ENCODE measurements around the gene RGS19. TPM values are rescaled to one million over a fixed set of nuclear protein-coding genes. Genes with fewer than 3 reads are reported as not detected.

The RGS19 gene
- total and polyA plus RNA-seq, 7 donors: 2.0 to 5.7 (median 3.5) TPM

DNA sequence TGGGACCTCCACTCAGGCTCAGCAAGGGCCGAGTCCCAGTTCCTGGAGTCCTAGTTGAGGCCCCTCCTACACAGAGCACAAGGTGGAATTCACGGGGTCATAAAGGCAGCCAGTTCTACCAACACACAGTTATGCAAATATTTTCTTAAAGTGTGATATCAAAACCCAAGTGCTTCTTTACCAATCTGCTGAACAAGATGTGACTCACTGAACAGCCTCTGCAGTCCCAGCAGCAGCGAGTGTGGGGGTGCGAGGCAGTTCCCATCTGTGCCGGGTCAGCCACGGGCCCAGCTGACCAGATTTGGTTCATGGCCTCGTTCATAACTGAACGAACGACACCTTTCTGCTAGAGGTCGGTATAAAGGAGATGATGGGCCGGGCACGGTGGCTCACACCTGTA is 20.8 kb downstream of the RGS19 start:
- no peak overlapping the region for H3K4me3 ChIP-seq
- H3K4me1 ChIP-seq: no peaks in the 10 kb centered on the region
- DNase-seq (no peak), ATAC-seq (no peak)
- 81 to 82% (median 82%) methylated on average over 12 of the region's 12 CpGs for WGBS, 3 donors
- H3K27ac ChIP-seq: no peak overlapping the region
- no peaks in the 10 kb centered on the region for H3K36me3 ChIP-seq (ENCODE audit: insufficient read depth in 1 of 2, low read depth in 1 of 2)
- TF ChIP-seq, protein P1, sequence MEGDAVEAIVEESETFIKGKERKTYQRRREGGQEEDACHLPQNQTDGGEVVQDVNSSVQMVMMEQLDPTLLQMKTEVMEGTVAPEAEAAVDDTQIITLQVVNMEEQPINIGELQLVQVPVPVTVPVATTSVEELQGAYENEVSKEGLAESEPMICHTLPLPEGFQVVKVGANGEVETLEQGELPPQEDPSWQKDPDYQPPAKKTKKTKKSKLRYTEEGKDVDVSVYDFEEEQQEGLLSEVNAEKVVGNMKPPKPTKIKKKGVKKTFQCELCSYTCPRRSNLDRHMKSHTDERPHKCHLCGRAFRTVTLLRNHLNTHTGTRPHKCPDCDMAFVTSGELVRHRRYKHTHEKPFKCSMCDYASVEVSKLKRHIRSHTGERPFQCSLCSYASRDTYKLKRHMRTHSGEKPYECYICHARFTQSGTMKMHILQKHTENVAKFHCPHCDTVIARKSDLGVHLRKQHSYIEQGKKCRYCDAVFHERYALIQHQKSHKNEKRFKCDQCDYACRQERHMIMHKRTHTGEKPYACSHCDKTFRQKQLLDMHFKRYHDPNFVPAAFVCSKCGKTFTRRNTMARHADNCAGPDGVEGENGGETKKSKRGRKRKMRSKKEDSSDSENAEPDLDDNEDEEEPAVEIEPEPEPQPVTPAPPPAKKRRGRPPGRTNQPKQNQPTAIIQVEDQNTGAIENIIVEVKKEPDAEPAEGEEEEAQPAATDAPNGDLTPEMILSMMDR (IDR thresholded peaks at IDR 0.05): no peak
- H3K9me3 ChIP-seq: no peaks in the 10 kb centered on the region
- intact Hi-C loops (cut with DNase I): loop anchor here in 1 of 2 donors (2.0 kb wide), 1 partner anchor 78 kb away; the partner anchor contains the start of gene PRPF6
- no peaks in the 10 kb centered on the region for H3K27me3 ChIP-seq (ENCODE audit: insufficient read depth in 3 of 3, low read length in 2 of 3)

DNA sequence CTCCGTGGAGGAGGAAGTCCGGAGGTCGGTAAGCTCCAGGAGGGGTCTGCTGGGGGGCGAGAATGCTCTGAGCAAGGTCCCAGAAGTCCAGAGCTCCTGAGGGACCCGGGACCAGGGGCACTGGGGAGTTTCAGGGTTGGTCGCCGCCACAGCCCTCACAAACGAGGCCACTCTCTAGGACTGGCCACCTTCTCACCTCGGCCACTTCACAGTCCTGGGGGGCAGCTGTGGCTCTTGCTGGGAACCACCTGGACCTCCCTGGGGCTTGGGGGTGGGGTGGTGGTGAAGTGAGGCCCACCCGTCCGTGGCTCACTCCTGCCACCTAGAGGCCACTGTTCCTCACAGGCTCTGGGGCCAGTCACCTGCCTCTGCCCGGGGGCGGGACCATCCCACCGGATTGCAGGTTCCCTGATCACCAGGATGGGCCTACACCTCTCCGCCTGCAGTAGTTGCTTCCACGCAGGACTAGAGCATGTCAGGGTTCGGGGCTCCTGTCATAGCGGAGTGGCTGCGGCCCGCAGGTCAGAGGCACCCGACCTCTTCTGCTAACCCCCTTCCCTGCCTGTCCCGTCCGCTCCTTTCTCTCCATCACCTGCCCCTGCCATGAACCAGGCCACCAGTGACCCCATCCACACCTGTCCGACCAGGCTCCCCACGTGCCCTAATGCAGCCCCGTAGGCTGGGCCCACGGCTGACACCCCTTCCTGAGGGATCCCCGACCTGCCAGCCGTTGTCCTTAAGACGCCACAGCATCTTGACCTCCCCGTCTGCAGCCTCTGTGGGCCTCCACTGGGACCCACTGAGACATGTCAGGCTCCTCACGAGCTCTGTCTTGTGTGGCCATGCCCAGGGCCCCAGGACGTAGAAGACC is 21.5 kb downstream of the RGS19 start:
- TF ChIP-seq, protein P1 (IDR thresholded peaks at IDR 0.05): peak; percentile 73
- WGBS, 3 donors: 30 to 35% (median 33%) methylated on average over 27 to 33 of the region's 33 CpGs
- peak; percentile 61 to 73 (median 67) for ATAC-seq
- H3K27ac ChIP-seq: peak overlapping the region; percentile 68
- intact Hi-C loops (cut with DNase I): loop anchor here in 1 of 2 donors (2.0 kb wide), 1 partner anchor 77 kb away; the partner anchor contains the start of gene PRPF6
- no peaks in the 10 kb centered on the region for H3K36me3 ChIP-seq (ENCODE audit: insufficient read depth in 1 of 2, low read depth in 1 of 2)
- H3K4me1 ChIP-seq: no peaks in the 10 kb centered on the region
- peak; percentile 77 to 86 for DNase-seq
- peak overlapping the region; percentile 44 for H3K4me3 ChIP-seq
- H3K9me3 ChIP-seq: no peaks in the 10 kb centered on the region
- no peaks in the 10 kb centered on the region for H3K27me3 ChIP-seq (ENCODE audit: insufficient read depth in 3 of 3, low read length in 2 of 3)

DNA sequence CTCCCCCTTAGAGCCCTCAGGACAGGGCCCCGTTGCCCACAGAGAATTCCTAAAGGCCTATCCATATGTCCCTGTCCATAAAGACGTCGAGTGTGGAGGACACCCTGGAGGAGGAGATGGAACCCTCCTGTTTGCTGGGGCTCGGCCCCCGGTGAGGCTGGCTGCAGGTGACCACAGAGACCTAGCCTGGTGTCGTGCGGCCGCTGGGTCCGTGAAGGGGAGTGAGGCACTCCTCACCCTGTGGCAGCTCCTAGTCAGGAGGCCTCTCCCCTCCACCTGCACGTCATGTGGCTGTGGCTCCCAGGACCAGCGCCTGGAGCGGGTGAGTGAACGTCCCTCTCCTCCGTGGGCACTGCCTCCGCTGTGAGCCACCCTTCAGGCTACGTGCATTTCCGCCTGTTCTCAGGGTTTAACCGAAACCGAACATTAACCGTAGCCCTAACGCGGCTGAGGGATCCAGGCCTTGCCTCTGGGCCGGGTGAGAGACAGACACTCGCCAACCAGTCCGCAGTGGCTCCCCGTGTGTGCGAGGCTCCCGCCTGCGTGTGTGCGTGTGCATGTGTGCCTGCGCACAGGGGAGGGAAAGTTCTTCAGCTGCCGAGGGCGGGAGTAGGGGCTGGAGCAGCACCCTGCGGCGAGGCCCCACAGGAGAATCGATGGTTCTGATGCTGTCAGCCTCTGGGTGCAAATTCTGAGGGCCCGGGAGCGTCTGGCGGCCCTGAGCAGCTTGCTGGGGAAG is 22.3 kb downstream of the RGS19 start:
- DNase-seq: no peak
- H3K4me3 ChIP-seq: peak overlapping the region; percentile 44
- H3K27me3 ChIP-seq (ENCODE audit: insufficient read depth in 3 of 3, low read length in 2 of 3): peaks cover 0 to 7% (median 0%) of the 10 kb centered on the region in 3 donors
- H3K27ac ChIP-seq: peak overlapping the region; percentile 68
- H3K36me3 ChIP-seq (ENCODE audit: insufficient read depth in 1 of 2, low read depth in 1 of 2): no peaks in the 10 kb centered on the region
- 48 to 50% (median 49%) methylated on average over 39 of the region's 39 CpGs for WGBS, 3 donors
- no peaks in the 10 kb centered on the region for H3K4me1 ChIP-seq
- ATAC-seq: peak in 1 of 4 donors; percentile 14
- H3K9me3 ChIP-seq: no peaks in the 10 kb centered on the region
- TF ChIP-seq, protein P1 (IDR thresholded peaks at IDR 0.05): no peak
- intact Hi-C loops (cut with DNase I): no loop called here

DNA sequence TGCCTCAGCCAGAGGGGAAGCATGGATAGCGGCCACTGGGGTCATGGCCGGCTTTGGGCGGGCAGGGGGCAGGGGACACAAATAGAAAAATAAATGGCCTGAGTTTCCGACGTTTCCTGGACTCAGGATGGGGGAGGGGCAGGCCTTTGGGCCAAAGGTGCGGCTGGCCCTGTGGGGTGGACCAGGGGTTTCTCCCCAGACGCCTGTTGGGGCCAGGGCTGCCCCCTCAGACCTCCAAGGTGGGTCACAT is 22.8 kb downstream of the RGS19 start:
- Histone ChIP-seq H3K4me3 (peak overlapping the region; percentile 44), H3K27ac (peak overlapping the region; percentile 68), H3K36me3 (ENCODE audit: insufficient read depth in 1 of 2, low read depth in 1 of 2) (no peaks in the 10 kb centered on the region), H3K9me3 (no peaks in the 10 kb centered on the region), H3K4me1 (no peaks in the 10 kb centered on the region), H3K27me3 (ENCODE audit: insufficient read depth in 3 of 3, low read length in 2 of 3) (peaks cover 0 to 10% (median 0%) of the 10 kb centered on the region in 3 donors)
- ATAC-seq: no peak
- no peak for DNase-seq
- 40 to 47% (median 42%) methylated on average over 7 of the region's 7 CpGs for WGBS, 3 donors
- TF ChIP-seq, protein P1 (IDR thresholded peaks at IDR 0.05): no peak
- intact Hi-C loops (cut with DNase I): no loop called here
